ENCODE data around the gene PTCHD4. TPM values are rescaled to one million over a fixed set of nuclear protein-coding genes. Genes with fewer than 3 reads are reported as not detected.

Gene PTCHD4
- total RNA-seq, 1 donor from 2014 or later: 1.8 TPM

GRCh38 chr6:48101290-48101689, 9.7 kb downstream of the PTCHD4 start:
- no peak for FAIRE-seq

GRCh38 chr6:48100588-48100895, 10.5 kb downstream of the PTCHD4 start:
- H3K27me3 ChIP-seq (ENCODE audit: control insufficient read depth, insufficient read depth, low read length): no peaks in the 10 kb centered on the region
- no peak overlapping the region for H3K4me3 ChIP-seq (ENCODE audit: low read depth, low read length)
- DNase-seq (ENCODE audit: low read depth) (no peak), FAIRE-seq (no peak)
- H3K36me3 ChIP-seq (ENCODE audit: control insufficient read depth, insufficient read depth, low read length): no peaks in the 10 kb centered on the region
- TF ChIP-seq CTCF (IDR thresholded peaks at IDR 0.05; ENCODE audit: insufficient read depth, low read length, severe bottlenecking): no peak

More at GRCh38 chr6:48101290-48101689, 9.7 kb downstream of the PTCHD4 start:
- Histone ChIP-seq H3K27me3 (ENCODE audit: control insufficient read depth, insufficient read depth, low read length) (no peaks in the 10 kb centered on the region), H3K36me3 (ENCODE audit: control insufficient read depth, insufficient read depth, low read length) (no peaks in the 10 kb centered on the region), H3K4me3 (ENCODE audit: low read depth, low read length) (no peak overlapping the region)
- no peak for TF ChIP-seq CTCF (IDR thresholded peaks at IDR 0.05; ENCODE audit: insufficient read depth, low read length, severe bottlenecking)
- DNase-seq (ENCODE audit: low read depth): peak; percentile 81

GRCh38 chr6:48099713-48100587, 11.0 kb downstream of the PTCHD4 start:
- TF ChIP-seq CTCF (IDR thresholded peaks at IDR 0.05; ENCODE audit: insufficient read depth, low read length, severe bottlenecking): no peak
- Histone ChIP-seq H3K36me3 (ENCODE audit: control insufficient read depth, insufficient read depth, low read length) (no peaks in the 10 kb centered on the region), H3K27me3 (ENCODE audit: control insufficient read depth, insufficient read depth, low read length) (no peaks in the 10 kb centered on the region), H3K4me3 (ENCODE audit: low read depth, low read length) (no peak overlapping the region)
- DNase-seq (ENCODE audit: low read depth): no peak
- FAIRE-seq: no peak

- Histone ChIP-seq H3K4me3 (ENCODE audit: low read depth, low read length) (no peak overlapping the region), H3K36me3 (ENCODE audit: control insufficient read depth, insufficient read depth, low read length) (no peaks in the 10 kb centered on the region), H3K27me3 (ENCODE audit: control insufficient read depth, insufficient read depth, low read length) (no peaks in the 10 kb centered on the region)
- no peak for DNase-seq (ENCODE audit: low read depth)
- TF ChIP-seq CTCF (IDR thresholded peaks at IDR 0.05; ENCODE audit: insufficient read depth, low read length, severe bottlenecking): no peak
- no peak for FAIRE-seq
Measured at GRCh38 chr6:48098923-48099322, 12.1 kb downstream of the PTCHD4 start.

- FAIRE-seq (no peak), DNase-seq (ENCODE audit: low read depth) (no peak)
- no peaks in the 10 kb centered on the region for H3K27me3 ChIP-seq (ENCODE audit: control insufficient read depth, insufficient read depth, low read length)
- H3K4me3 ChIP-seq (ENCODE audit: low read depth, low read length): no peak overlapping the region
- no peaks in the 10 kb centered on the region for H3K36me3 ChIP-seq (ENCODE audit: control insufficient read depth, insufficient read depth, low read length)
- no peak for TF ChIP-seq CTCF (IDR thresholded peaks at IDR 0.05; ENCODE audit: insufficient read depth, low read length, severe bottlenecking)
Measured at GRCh38 chr6:48092550-48093217, 18.3 kb downstream of the PTCHD4 start.
